WERI-Rb-1 (cell line): ENCODE data around the gene ASPSCR1.

Experiments used
- DNase-seq: peaks from one replicate; pipeline ENCODE4 v3.0.0-alpha.2; 2020
- H3K27ac ChIP-seq: fragments of 250-450 bp; sonication (Bioruptor Pico); 2 replicates; pipeline ENCODE4 v1.5.1; 2020; ENCODE audit warnings: mild to moderate bottlenecking, moderate library complexity
- H3K27me3 ChIP-seq: fragments of 250-450 bp; sonication (Bioruptor Pico); 2 replicates; pipeline ENCODE4 v1.5.1; 2021; ENCODE audit warnings: mild to moderate bottlenecking, low read depth, moderate library complexity; ENCODE audit not compliant: insufficient read depth, severe bottlenecking
- H3K36me3 ChIP-seq: fragments of 250-450 bp; sonication (Bioruptor Pico); 2 replicates; pipeline ENCODE4 v1.5.1; 2020; ENCODE audit warnings: mild to moderate bottlenecking, moderate library complexity
- H3K4me3 ChIP-seq: 2 replicates; pipeline ENCODE4 v1.5.1; 2011; ENCODE audit warnings: low read depth, mild to moderate bottlenecking, control low read depth, low read length
- H3K9me3 ChIP-seq: fragments of 250-450 bp; sonication (Bioruptor Pico); 2 replicates; pipeline ENCODE4 v1.5.1; 2021; ENCODE audit warnings: mild to moderate bottlenecking, moderate library complexity; ENCODE audit not compliant: severe bottlenecking
- CTCF ChIP-seq: IDR thresholded peaks from 2 replicates; pipeline ENCODE4 v1.5.1; 2011; ENCODE audit warnings: low read depth, mild to moderate bottlenecking, control low read depth, inconsistent platforms, low read length

Gene ASPSCR1

GRCh38 chr17:81977211-81977808 is at the start of gene ASPSCR1:
TSS of gene ASPSCR1 (plus strand) at chr17:81977629. CDS start at chr17:81977647, 18 bp downstream.
- peaks cover 29% of the 10 kb centered on the region for H3K36me3 ChIP-seq
- H3K9me3 ChIP-seq, result peaks cover 12% of the 10 kb centered on the region
- H3K27ac ChIP-seq, result peak within 1 kb of the TSS; percentile 96
- H3K4me3 ChIP-seq, result peak within 1 kb of the TSS; percentile 69
- DNase-seq, result peak; percentile 95
- no peaks in the 10 kb centered on the region for H3K27me3 ChIP-seq
- TF ChIP-seq CTCF, result no peak

GRCh38 chr17:81927653-81928543 is 49.5 kb upstream of the ASPSCR1 start, which contains the start of gene MAFG:
TSS of gene MAFG (minus strand) at chr17:81927735. CDS start at chr17:81923185, 4,550 bp downstream.
- H3K4me3 ChIP-seq, result peak within 1 kb of the TSS; percentile 70
- DNase-seq, result peak; percentile 94
- no peaks in the 10 kb centered on the region for H3K9me3 ChIP-seq
- H3K36me3 ChIP-seq, result peaks cover 14% of the 10 kb centered on the region
- no peaks in the 10 kb centered on the region for H3K27me3 ChIP-seq
- H3K27ac ChIP-seq, result peak within 1 kb of the TSS; percentile 78
- peak; percentile 77 for TF ChIP-seq CTCF

- H3K9me3 ChIP-seq, result no peaks in the 10 kb centered on the region
- no peak for TF ChIP-seq CTCF
- peak overlapping the region; percentile 78 for H3K27ac ChIP-seq
- peak overlapping the region; percentile 57 for H3K4me3 ChIP-seq
- no peaks in the 10 kb centered on the region for H3K27me3 ChIP-seq
- no peak for DNase-seq
- H3K36me3 ChIP-seq, result peaks cover 22% of the 10 kb centered on the region
Measured at GRCh38 chr17:81928544-81929252, 48.7 kb upstream of the ASPSCR1 start.

GRCh38 chr17:81929253-81930141 is 47.9 kb upstream of the ASPSCR1 start:
- peaks cover 30% of the 10 kb centered on the region for H3K36me3 ChIP-seq
- no peak overlapping the region for H3K4me3 ChIP-seq
- DNase-seq, result no peak
- TF ChIP-seq CTCF, result no peak
- no peak overlapping the region for H3K27ac ChIP-seq
- no peaks in the 10 kb centered on the region for H3K9me3 ChIP-seq
- no peaks in the 10 kb centered on the region for H3K27me3 ChIP-seq
